Endodermal cell (in vitro differentiated cells): ENCODE data around the gene KIAA0513. TPM values are rescaled to one million over a fixed set of nuclear protein-coding genes. Genes with fewer than 3 reads are reported as not detected.
A peak's percentile ranks its signal among the peaks of the same experiment; 100 is the strongest.

ENCODE experiments used
- DNase-seq: peaks from one replicate; pipeline ENCODE4 v3.0.0-alpha.2; 2017
- H3K27ac ChIP-seq: 2 replicates; pipeline ENCODE4 v1.5.1; 2013; ENCODE audit warnings: mild to moderate bottlenecking, low read depth, low read length, moderate library complexity
- H3K27me3 ChIP-seq: 2 replicates; pipeline ENCODE4 v1.6.1; 2013; ENCODE audit warnings: mild to moderate bottlenecking, low read length, moderate library complexity; ENCODE audit not compliant: insufficient read depth, control insufficient read depth, poor library complexity, severe bottlenecking
- H3K36me3 ChIP-seq: 2 replicates; pipeline ENCODE4 v1.7.0; 2013; ENCODE audit warnings: mild to moderate bottlenecking, low read length, moderate library complexity; ENCODE audit not compliant: control insufficient read depth, insufficient read depth
- H3K4me1 ChIP-seq: one replicate; pipeline ENCODE4 v1.7.0; 2013; ENCODE audit warnings: low read length; ENCODE audit not compliant: control insufficient read depth, insufficient read depth
- H3K4me3 ChIP-seq: 2 replicates; pipeline ENCODE4 v1.5.1; 2013; ENCODE audit warnings: mild to moderate bottlenecking, low read length, moderate library complexity
- H3K9ac ChIP-seq: 2 replicates; pipeline ENCODE4 v1.6.1; 2013; ENCODE audit warnings: mild to moderate bottlenecking, low read length, moderate library complexity; ENCODE audit not compliant: poor library complexity, severe bottlenecking; ENCODE audit errors: extremely low read depth
- H3K9me3 ChIP-seq: 2 replicates; pipeline ENCODE4 v1.6.1; 2013; ENCODE audit warnings: mild to moderate bottlenecking, low read length, moderate library complexity; ENCODE audit not compliant: control insufficient read depth
- H3K27ac Mint-ChIP-seq: 2 replicates; pipeline ENCODE4 v1.8.0; 2020; ENCODE audit warnings: mixed read lengths
- H3K27me3 Mint-ChIP-seq: 2 replicates; pipeline ENCODE4 v1.8.0; 2021; ENCODE audit warnings: mild to moderate bottlenecking, mixed read lengths; ENCODE audit not compliant: insufficient read depth
- H3K36me3 Mint-ChIP-seq: 2 replicates; pipeline ENCODE4 v1.8.0; 2020; ENCODE audit warnings: low read depth, mixed read lengths
- H3K4me1 Mint-ChIP-seq: 2 replicates; pipeline ENCODE4 v1.8.0; 2020; ENCODE audit warnings: mixed read lengths
- H3K4me3 Mint-ChIP-seq: 2 replicates; pipeline ENCODE4 v1.8.0; 2020; ENCODE audit warnings: mild to moderate bottlenecking, moderate library complexity, mixed read lengths
- H3K9me3 Mint-ChIP-seq: 2 replicates; pipeline ENCODE4 v1.8.0; 2020; ENCODE audit warnings: mild to moderate bottlenecking, mixed read lengths
- CTCF ChIP-seq: fragments of 200-600 bp; sonication (generic); conservative IDR thresholded peaks from 2 replicates; pipeline ENCODE4 v1.5.0; 2021; ENCODE audit warnings: antibody characterized with exemption, mild to moderate bottlenecking
- whole genome bisulfite sequencing, 2 experiments: methylation state at CpG; one replicate each; pipeline versions ENCODE4 v1.1.5 to v1.1.7; 2013; ENCODE audit warnings: missing lambda C conversion rate in 2 of 2, mixed read lengths in 1 of 2; ENCODE audit not compliant: insufficient coverage in 1 of 2, insufficient read length in 1 of 2; 5-methylcytosine and 5-hydroxymethylcytosine counted together
- total RNA-seq, 2 donors: library from RNA; stranded (reverse); fragmentation: NEBNext Ultra II Directional in 1 of 2; extraction: Animal tissue kit (Norgen Biotek cat#: 25700) in 1 of 2; gene quantifications; 2 replicates in 1 of 2; 3 replicates in 1 of 2; pipeline ENCODE4 v1.2.1, GENCODE V29; 2021

KIAA0513 gene
- total RNA-seq, 2 donors from 2014 or later = 9.2 to 16.0 TPM

- Mint-ChIP-seq H3K4me1 (no peaks in the 10 kb centered on the region), H3K9me3 (no peaks in the 10 kb centered on the region), H3K4me3 (no peak overlapping the region), H3K27me3 (no peaks in the 10 kb centered on the region), H3K36me3 (no peaks in the 10 kb centered on the region), H3K27ac (no peak overlapping the region)
- Histone ChIP-seq H3K27me3 (no peaks in the 10 kb centered on the region), H3K36me3 (no peaks in the 10 kb centered on the region), H3K9me3 (no peaks in the 10 kb centered on the region), H3K27ac (no peak overlapping the region), H3K4me1 (no peaks in the 10 kb centered on the region), H3K4me3 (no peak overlapping the region), H3K9ac (no peak overlapping the region)
- no peak for DNase-seq
- no peak for TF ChIP-seq CTCF
- 82 to 93% methylated on average over 3 to 5 of the region's 5 CpGs for WGBS, 2 experiments
Observed at GRCh38 chr16:85037721-85038120, 10.1 kb downstream of the KIAA0513 start.

- H3K4me1 Mint-ChIP-seq = no peaks in the 10 kb centered on the region
- no peaks in the 10 kb centered on the region for H3K9me3 Mint-ChIP-seq
- WGBS, 2 experiments = 92 to 94% methylated on average over 6 of the region's 6 CpGs
- no peak overlapping the region for H3K27ac Mint-ChIP-seq
- H3K27me3 ChIP-seq = no peaks in the 10 kb centered on the region
- no peaks in the 10 kb centered on the region for H3K36me3 Mint-ChIP-seq
- no peak overlapping the region for H3K4me3 Mint-ChIP-seq
- no peak overlapping the region for H3K4me3 ChIP-seq
- no peak overlapping the region for H3K27ac ChIP-seq
- H3K4me1 ChIP-seq = no peaks in the 10 kb centered on the region
- DNase-seq = no peak
- no peaks in the 10 kb centered on the region for H3K36me3 ChIP-seq
- TF ChIP-seq CTCF = no peak
- H3K9me3 ChIP-seq = no peaks in the 10 kb centered on the region
- H3K9ac ChIP-seq = no peak overlapping the region
- no peaks in the 10 kb centered on the region for H3K27me3 Mint-ChIP-seq
Observed at GRCh38 chr16:85040685-85041084, 13.1 kb downstream of the KIAA0513 start.

GRCh38 chr16:85041219-85042166 is 13.9 kb downstream of the KIAA0513 start:
- Histone ChIP-seq H3K27me3 (no peaks in the 10 kb centered on the region), H3K36me3 (no peaks in the 10 kb centered on the region), H3K9ac (no peak overlapping the region), H3K9me3 (no peaks in the 10 kb centered on the region), H3K27ac (no peak overlapping the region), H3K4me3 (no peak overlapping the region), H3K4me1 (no peaks in the 10 kb centered on the region)
- Mint-ChIP-seq H3K9me3 (no peaks in the 10 kb centered on the region), H3K4me3 (no peak overlapping the region), H3K4me1 (no peaks in the 10 kb centered on the region), H3K27me3 (no peaks in the 10 kb centered on the region), H3K27ac (no peak overlapping the region), H3K36me3 (no peaks in the 10 kb centered on the region)
- WGBS, 2 experiments = 94% methylated on average over 24 to 27 of the region's 27 CpGs
- peak; percentile 20 for DNase-seq
- TF ChIP-seq CTCF = no peak
